ENCODE measurements around the gene SPOCK3. TPM values are rescaled to one million over a fixed set of nuclear protein-coding genes. Genes with fewer than 3 reads are reported as not detected.

SPOCK3 gene
- total and polyA plus RNA-seq, 2 of the 13 experiments (the other 11 are each of a cell fraction or from before 2014, with no cell fraction given): not detected

- Histone ChIP-seq H2AFZ (ENCODE audit: low read length) (no peak overlapping the region), H3K9ac (ENCODE audit: insufficient read depth, low read depth, low read length) (no peak overlapping the region), H4K20me1 (ENCODE audit: insufficient read depth, low read length) (no peaks in the 10 kb centered on the region), H3K27ac (ENCODE audit: extremely low read length, insufficient read depth, low read length) (no peak overlapping the region), H3K4me2 (ENCODE audit: low read depth, low read length) (no peak overlapping the region), H3K4me1 (ENCODE audit: insufficient read depth, low read length) (no peaks in the 10 kb centered on the region), H3K79me2 (ENCODE audit: insufficient read depth, low read length) (no peaks in the 10 kb centered on the region), H3K27me3 (ENCODE audit: control insufficient read depth in 1 of 2, insufficient read depth in 2 of 2, low read length in 2 of 2) (no peaks in the 10 kb centered on the region), H3K36me3 (replicated peaks in 1 of 2; ENCODE audit: control insufficient read depth in 1 of 2, insufficient read depth in 2 of 2, low read length in 2 of 2) (no peaks in the 10 kb centered on the region), H3K9me3 (ENCODE audit: low read length) (no peaks in the 10 kb centered on the region), H3K4me3 (replicated peaks in 1 of 3; ENCODE audit: insufficient read depth in 1 of 3, low read depth in 2 of 3, low read length in 3 of 3) (no peak overlapping the region)
- FAIRE-seq: no peak
- in situ Hi-C loops (cut with HindIII; ENCODE audit: extremely low pct_ligation_motif_present, low pct_unique_long_range_greater_than_20kb) (no loop called here), intact Hi-C loops (cut with micrococcal nuclease; ENCODE audit: unreplicated experiment) (no loop called here)
- ChIA-PET POLR2A (no interaction called here), CTCF (ENCODE audit: low intra/inter-chr PET ratio, low total read pairs) (no interaction called here)
- no peak for DNase-seq (ENCODE audit: low spot score)
- WGBS (ENCODE audit: low lambda C conversion rate): 17% methylated on average over 3 of the region's 3 CpGs
- no TSS peak for BruUV-seq (replicated peaks)
- no peak for ATAC-seq
- TF ChIP-seq STAT5B (CRISPR knock-in tag; IDR thresholded peaks at IDR 0.05): no peak
- TF ChIP-seq HDAC2 (CRISPR knock-in tag; IDR thresholded peaks at IDR 0.05): no peak
- no peak for TF ChIP-seq MAFF (IDR thresholded peaks at IDR 0.05; ENCODE audit: low read depth, low read length)
- TF ChIP-seq NFRKB (IDR thresholded peaks at IDR 0.05): no peak
- no peak for TF ChIP-seq ZNF816 (CRISPR knock-in tag; IDR thresholded peaks at IDR 0.05; ENCODE audit: borderline replicate concordance)
- TF ChIP-seq MNT (IDR thresholded peaks at IDR 0.05): no peak
- TF ChIP-seq SNAPC4 (CRISPR knock-in tag; IDR thresholded peaks at IDR 0.05): no peak
- no peak for TF ChIP-seq ZNF446 (CRISPR knock-in tag; IDR thresholded peaks at IDR 0.05)
- TF ChIP-seq ZNF710 (CRISPR knock-in tag; IDR thresholded peaks at IDR 0.05; ENCODE audit: borderline replicate concordance): no peak
- TF ChIP-seq REXO4 (CRISPR knock-in tag; IDR thresholded peaks at IDR 0.05; ENCODE audit: borderline replicate concordance): no peak
- TF ChIP-seq ZNF414 (CRISPR knock-in tag; IDR thresholded peaks at IDR 0.05): no peak
- TF ChIP-seq PTBP1 (IDR thresholded peaks at IDR 0.05; ENCODE audit: low read depth, low read length, poor library complexity, severe bottlenecking): no peak
- no peak for TF ChIP-seq FOSL2 (CRISPR knock-in tag; IDR thresholded peaks at IDR 0.05)
- no peak for TF ChIP-seq KMT2A (CRISPR knock-in tag; IDR thresholded peaks at IDR 0.05)
- no peak for TF ChIP-seq RFXAP (CRISPR knock-in tag; IDR thresholded peaks at IDR 0.05; ENCODE audit: borderline replicate concordance)
- TF ChIP-seq DNMT1 (CRISPR knock-in tag; IDR thresholded peaks at IDR 0.05): no peak
Observed at GRCh38 chr4:167185465-167185864, 48.8 kb downstream of the SPOCK3 start.
